ENCODE measurements around the gene MLH1. TPM values are rescaled to one million over a fixed set of nuclear protein-coding genes. Genes with fewer than 3 reads are reported as not detected.

The MLH1 gene
- polyA plus RNA-seq, 1 experiment, result 38.2 TPM

GRCh38 chr3:37015642-37016041 is 22.3 kb downstream of the MLH1 start:
- TF ChIP-seq CTCF (IDR thresholded peaks at IDR 0.05; ENCODE audit: low read depth, low read length), result no peak
- POLR2A ChIA-PET, result no interaction called here

DNA sequence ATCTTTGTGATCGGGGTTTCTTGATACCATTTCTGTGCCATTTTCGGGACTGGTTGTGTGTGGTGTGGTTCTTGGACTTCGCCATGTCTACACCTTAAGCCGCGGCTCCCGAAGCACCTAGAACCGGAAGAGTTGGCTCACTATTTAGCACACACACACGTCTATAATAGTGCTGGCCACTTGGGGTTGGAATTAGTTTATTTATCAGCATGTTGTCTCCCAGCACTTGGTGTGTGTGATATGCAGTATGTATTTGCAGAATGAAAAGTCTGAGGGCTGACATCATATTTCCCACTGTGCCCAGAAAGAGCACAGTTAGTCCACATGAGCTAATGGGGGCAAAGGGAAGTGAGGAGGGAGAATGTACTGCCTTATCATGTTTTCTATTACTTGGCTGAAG is 23.6 kb downstream of the MLH1 start:
- DNase-seq (ENCODE audit: low read depth, low spot score), result no peak
- Histone ChIP-seq H3K4me3 (ENCODE audit: low read depth, low read length) (no peak overlapping the region), H3K27me3 (ENCODE audit: control insufficient read depth, insufficient read depth, low read length) (no peaks in the 10 kb centered on the region), H3K27ac (ENCODE audit: low read depth, low read length) (no peak overlapping the region), H3K9me3 (ENCODE audit: control insufficient read depth, insufficient read depth, low read length) (no peaks in the 10 kb centered on the region)
- POLR2A ChIA-PET, result no interaction called here
- TF ChIP-seq CTCF (IDR thresholded peaks at IDR 0.05; ENCODE audit: low read depth, low read length), result no peak
- CTCF ChIA-PET, result interaction anchor here (0.5 kb wide), 1 partner anchor 178 kb away, joined by 3 read pairs; no protein-coding TSS in a partner anchor

More at GRCh38 chr3:37015642-37016041, 22.3 kb downstream of the MLH1 start:
- no peaks in the 10 kb centered on the region for H3K27me3 ChIP-seq (ENCODE audit: control insufficient read depth, insufficient read depth, low read length)
- DNase-seq (ENCODE audit: low read depth, low spot score), result no peak
- H3K9me3 ChIP-seq (ENCODE audit: control insufficient read depth, insufficient read depth, low read length), result no peaks in the 10 kb centered on the region
- no peak overlapping the region for H3K27ac ChIP-seq (ENCODE audit: low read depth, low read length)
- CTCF ChIA-PET, result interaction anchor here (1.2 kb wide), 1 partner anchor 9 kb away, joined by 3 read pairs; no protein-coding TSS in a partner anchor
- no peak overlapping the region for H3K4me3 ChIP-seq (ENCODE audit: low read depth, low read length)

GRCh38 chr3:37017683-37018082 is 24.4 kb downstream of the MLH1 start:
- Histone ChIP-seq H3K9me3 (ENCODE audit: control insufficient read depth, insufficient read depth, low read length) (no peaks in the 10 kb centered on the region), H3K4me3 (ENCODE audit: low read depth, low read length) (no peak overlapping the region), H3K27ac (ENCODE audit: low read depth, low read length) (no peak overlapping the region), H3K27me3 (ENCODE audit: control insufficient read depth, insufficient read depth, low read length) (no peaks in the 10 kb centered on the region)
- ChIA-PET CTCF (interaction anchor here (0.5 kb wide), 1 partner anchor 177 kb away, joined by 3 read pairs; no protein-coding TSS in a partner anchor), POLR2A (no interaction called here)
- no peak for DNase-seq (ENCODE audit: low read depth, low spot score)
- TF ChIP-seq CTCF (IDR thresholded peaks at IDR 0.05; ENCODE audit: low read depth, low read length), result no peak

- CTCF ChIA-PET, result interaction anchor here (0.6 to 2.6 kb wide), 14 partner anchors 8 to 222 kb away, joined by 3 to 29 read pairs (median 3); partner anchors contain the start of gene LRRFIP2
- no peak overlapping the region for H3K27ac ChIP-seq (ENCODE audit: low read depth, low read length)
- POLR2A ChIA-PET, result no interaction called here
- no peaks in the 10 kb centered on the region; the same call in 1 of the 2 replicates for H3K9me3 ChIP-seq (ENCODE audit: control insufficient read depth, insufficient read depth, low read length)
- H3K4me3 ChIP-seq (ENCODE audit: low read depth, low read length), result no peak overlapping the region
- DNase-seq (ENCODE audit: low read depth, low spot score), result no peak
- no peaks in the 10 kb centered on the region for H3K27me3 ChIP-seq (ENCODE audit: control insufficient read depth, insufficient read depth, low read length)
- peak; percentile 51 for TF ChIP-seq CTCF (IDR thresholded peaks at IDR 0.05; ENCODE audit: low read depth, low read length)
These were observed 30.8 kb downstream of the MLH1 start for GRCh38 chr3:37024092-37024491.

GRCh38 chr3:37024820-37025405 is 31.6 kb downstream of the MLH1 start:
- ChIA-PET CTCF (interaction anchor here (0.6 to 2.6 kb wide), 12 partner anchors 9 to 221 kb away, joined by 3 to 29 read pairs (median 3); no protein-coding TSS in a partner anchor), POLR2A (no interaction called here)
- TF ChIP-seq CTCF (IDR thresholded peaks at IDR 0.05; ENCODE audit: low read depth, low read length), result no peak
- no peak overlapping the region for H3K4me3 ChIP-seq (ENCODE audit: low read depth, low read length)
- no peaks in the 10 kb centered on the region; the same call in 1 of the 2 replicates for H3K9me3 ChIP-seq (ENCODE audit: control insufficient read depth, insufficient read depth, low read length)
- no peaks in the 10 kb centered on the region for H3K27me3 ChIP-seq (ENCODE audit: control insufficient read depth, insufficient read depth, low read length)
- no peak for DNase-seq (ENCODE audit: low read depth, low spot score)
- H3K27ac ChIP-seq (ENCODE audit: low read depth, low read length), result no peak overlapping the region

Data from AG04450 (cell line).